BLaER1 (cell line): ENCODE results near the gene MRPL42.
"Not testable (repeated sequence)": the region's sequence is repeated elsewhere in the genome, so short reads cannot be mapped to it uniquely, and the experiment has no call there.

Experiments
- H3K27ac ChIP-seq: shearing (Covaris generic); formaldehyde crosslinking; 2 replicates; pipeline ENCODE4 v1.8.1; 2022
- H3K27me3 ChIP-seq: shearing (Covaris generic); formaldehyde crosslinking; 2 replicates; pipeline ENCODE4 v1.8.1; 2022
- H3K36me3 ChIP-seq: shearing (Covaris generic); formaldehyde crosslinking; 2 replicates; pipeline ENCODE4 v1.8.1; 2022
- H3K4me1 ChIP-seq: shearing (Covaris generic); formaldehyde crosslinking; 2 replicates; pipeline ENCODE4 v1.8.1; 2022
- H3K4me2 ChIP-seq: shearing (Covaris generic); formaldehyde crosslinking; 2 replicates; pipeline ENCODE4 v1.8.1; 2022
- H3K4me3 ChIP-seq: shearing (Covaris generic); formaldehyde crosslinking; 2 replicates; pipeline ENCODE4 v1.8.1; 2022
- H3K9ac ChIP-seq: shearing (Covaris generic); formaldehyde crosslinking; 2 replicates; pipeline ENCODE4 v1.8.1; 2022
- H3K9me3 ChIP-seq: shearing (Covaris generic); formaldehyde crosslinking; 2 replicates; pipeline ENCODE4 v1.8.1; 2022
- H4K20me1 ChIP-seq: shearing (Covaris generic); formaldehyde crosslinking; 2 replicates; pipeline ENCODE4 v1.8.1; 2022
- Cebpa-rat ChIP-seq: shearing (Covaris generic); IDR thresholded peaks from 2 replicates; pipeline ENCODE4 v1.8.1; 2022

Gene MRPL42

GRCh38 chr12:93537769-93538168, 70.5 kb downstream of the MRPL42 start:
- Histone ChIP-seq H3K4me2 (peak overlapping the region; percentile 72), H3K9me3 (no peaks in the 10 kb centered on the region), H3K27me3 (no peaks in the 10 kb centered on the region), H3K27ac (no peak overlapping the region), H3K36me3 (no peaks in the 10 kb centered on the region), H3K4me3 (no peak overlapping the region), H3K4me1 (peaks cover 37% of the 10 kb centered on the region), H4K20me1 (no peaks in the 10 kb centered on the region), H3K9ac (no peak overlapping the region)
- TF ChIP-seq Cebpa-rat = no peak

GRCh38 chr12:93539821-93540220, 72.5 kb downstream of the MRPL42 start:
- Histone ChIP-seq H3K36me3 (no peaks in the 10 kb centered on the region), H3K27me3 (no peaks in the 10 kb centered on the region), H4K20me1 (no peaks in the 10 kb centered on the region), H3K4me3 (no peak overlapping the region), H3K4me2 (peak overlapping the region; percentile 42; the same call in 1 of the 2 replicates), H3K4me1 (peaks cover 37% of the 10 kb centered on the region), H3K9me3 (no peaks in the 10 kb centered on the region), H3K27ac (no peak overlapping the region), H3K9ac (no peak overlapping the region)
- TF ChIP-seq Cebpa-rat = no peak

- H3K9ac ChIP-seq = no peak overlapping the region
- no peak overlapping the region for H3K27ac ChIP-seq
- H3K4me1 ChIP-seq = peaks cover 37% of the 10 kb centered on the region
- no peaks in the 10 kb centered on the region for H3K9me3 ChIP-seq
- no peaks in the 10 kb centered on the region for H3K36me3 ChIP-seq
- peak overlapping the region; percentile 42 for H3K4me2 ChIP-seq
- no peak for TF ChIP-seq Cebpa-rat
- no peaks in the 10 kb centered on the region for H3K27me3 ChIP-seq
- H4K20me1 ChIP-seq = no peaks in the 10 kb centered on the region
- no peak overlapping the region for H3K4me3 ChIP-seq
Measured at GRCh38 chr12:93540466-93540865, 73.2 kb downstream of the MRPL42 start.

GRCh38 chr12:93541578-93542225, 74.4 kb downstream of the MRPL42 start:
- H3K27me3 ChIP-seq = no peaks in the 10 kb centered on the region
- no peaks in the 10 kb centered on the region for H4K20me1 ChIP-seq
- no peak overlapping the region for H3K9ac ChIP-seq
- no peak overlapping the region for H3K4me2 ChIP-seq
- H3K4me1 ChIP-seq = peaks cover 26% of the 10 kb centered on the region
- no peak overlapping the region for H3K27ac ChIP-seq
- H3K36me3 ChIP-seq = no peaks in the 10 kb centered on the region
- H3K9me3 ChIP-seq = no peaks in the 10 kb centered on the region
- H3K4me3 ChIP-seq = no peak overlapping the region
- no peak for TF ChIP-seq Cebpa-rat

- no peaks in the 10 kb centered on the region for H3K36me3 ChIP-seq
- no peak overlapping the region for H3K4me2 ChIP-seq
- no peaks in the 10 kb centered on the region for H3K4me1 ChIP-seq
- H3K9ac ChIP-seq = no peak overlapping the region
- no peaks in the 10 kb centered on the region for H3K9me3 ChIP-seq
- H4K20me1 ChIP-seq = no peaks in the 10 kb centered on the region
- no peaks in the 10 kb centered on the region for H3K27me3 ChIP-seq
- TF ChIP-seq Cebpa-rat = no peak
- no peak overlapping the region for H3K4me3 ChIP-seq
- no peak overlapping the region for H3K27ac ChIP-seq
Measured at GRCh38 chr12:93547778-93548177, 80.5 kb downstream of the MRPL42 start.

- no peaks in the 10 kb centered on the region for H3K36me3 ChIP-seq
Measured at GRCh38 chr12:93549174-93549573, 81.9 kb downstream of the MRPL42 start.

GRCh38 chr12:93550748-93551611, 83.7 kb downstream of the MRPL42 start:
- Histone ChIP-seq H3K4me3 (no peak overlapping the region), H3K27ac (no peak overlapping the region), H3K4me1 (no peaks in the 10 kb centered on the region), H4K20me1 (no peaks in the 10 kb centered on the region), H3K36me3 (no peaks in the 10 kb centered on the region), H3K9ac (no peak overlapping the region), H3K27me3 (no peaks in the 10 kb centered on the region), H3K4me2 (no peak overlapping the region), H3K9me3 (no peaks in the 10 kb centered on the region)
- TF ChIP-seq Cebpa-rat = no peak

More at GRCh38 chr12:93549174-93549573, 81.9 kb downstream of the MRPL42 start:
- no peak for TF ChIP-seq Cebpa-rat
- Histone ChIP-seq H3K4me1 (no peaks in the 10 kb centered on the region), H3K9me3 (no peaks in the 10 kb centered on the region), H3K4me2 (no peak overlapping the region), H3K27me3 (no peaks in the 10 kb centered on the region), H3K4me3 (no peak overlapping the region), H3K9ac (no peak overlapping the region), H4K20me1 (no peaks in the 10 kb centered on the region), H3K27ac (no peak overlapping the region)

GRCh38 chr12:93552427-93552826, 85.1 kb downstream of the MRPL42 start:
- H3K36me3 ChIP-seq = no peaks in the 10 kb centered on the region

GRCh38 chr12:93557879-93558278, 90.6 kb downstream of the MRPL42 start:
- peaks cover 26% of the 10 kb centered on the region for H3K9me3 ChIP-seq
- not testable (repeated sequence) for H3K4me3 ChIP-seq, H3K4me1 ChIP-seq, H3K4me2 ChIP-seq, H3K27ac ChIP-seq, H3K9ac ChIP-seq, H3K36me3 ChIP-seq, H3K27me3 ChIP-seq, H4K20me1 ChIP-seq

More at GRCh38 chr12:93552427-93552826, 85.1 kb downstream of the MRPL42 start:
- Histone ChIP-seq H3K4me1 (no peaks in the 10 kb centered on the region), H3K4me3 (no peak overlapping the region), H3K27ac (no peak overlapping the region), H3K4me2 (no peak overlapping the region), H4K20me1 (no peaks in the 10 kb centered on the region), H3K27me3 (no peaks in the 10 kb centered on the region), H3K9ac (no peak overlapping the region), H3K9me3 (no peaks in the 10 kb centered on the region)
- no peak for TF ChIP-seq Cebpa-rat

- not testable (repeated sequence) for H3K4me1 ChIP-seq, H4K20me1 ChIP-seq, H3K4me3 ChIP-seq, H3K27me3 ChIP-seq, H3K36me3 ChIP-seq, H3K9ac ChIP-seq, H3K4me2 ChIP-seq, H3K27ac ChIP-seq
- H3K9me3 ChIP-seq = peaks cover 26% of the 10 kb centered on the region
Measured at GRCh38 chr12:93558685-93559084, 91.4 kb downstream of the MRPL42 start.
